HG03108 (cell line): ENCODE results near the gene PEX16.
A peak's percentile ranks its signal among the peaks of the same experiment; 100 is the strongest.
"Not testable (repeated sequence)": the region's sequence is repeated elsewhere in the genome, so short reads cannot be mapped to it uniquely, and the experiment has no call there.

Experiments used
- ATAC-seq: cut with Tn5 transposase; IDR thresholded peaks from one replicate; pipeline ENCODE4 v1.9.1; 2021; ENCODE audit warnings: moderate library complexity; ENCODE audit not compliant: unreplicated experiment

PEX16 gene

GRCh38 chr11:45918962-45919675 is 1.4 kb upstream of the PEX16 start:
- no peak for ATAC-seq

DNA sequence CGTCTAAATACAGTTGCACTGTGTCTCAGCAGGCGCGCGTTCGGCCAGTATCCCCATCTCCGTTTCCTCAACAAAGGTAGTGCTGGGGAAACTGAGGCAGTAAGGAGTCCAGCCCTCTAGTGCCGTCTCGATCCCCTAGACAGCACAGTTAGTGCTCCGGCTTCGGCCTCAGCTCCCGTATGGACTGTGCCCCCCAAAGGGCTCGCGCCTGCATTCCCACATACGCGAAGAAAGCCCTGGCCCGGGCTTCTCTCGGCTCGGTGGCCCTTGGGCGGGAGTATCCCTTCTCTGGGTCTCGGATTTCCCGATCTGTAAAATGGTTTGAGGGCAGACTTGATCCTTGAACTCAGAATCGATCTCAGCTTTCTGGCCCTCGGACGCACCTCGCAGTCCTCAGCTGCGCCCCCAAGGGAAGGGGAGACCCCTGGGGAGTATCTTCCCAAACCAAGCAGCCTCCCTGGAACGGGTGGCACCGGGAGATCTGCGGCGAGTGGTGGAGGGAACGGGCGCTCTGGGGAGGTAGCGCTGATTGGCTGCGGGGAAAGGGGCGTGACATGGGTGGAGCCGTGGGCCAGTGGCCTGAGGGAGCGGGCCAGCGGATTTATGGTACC is 759 bp upstream of the PEX16 start:
- peak; percentile 38 for ATAC-seq

DNA sequence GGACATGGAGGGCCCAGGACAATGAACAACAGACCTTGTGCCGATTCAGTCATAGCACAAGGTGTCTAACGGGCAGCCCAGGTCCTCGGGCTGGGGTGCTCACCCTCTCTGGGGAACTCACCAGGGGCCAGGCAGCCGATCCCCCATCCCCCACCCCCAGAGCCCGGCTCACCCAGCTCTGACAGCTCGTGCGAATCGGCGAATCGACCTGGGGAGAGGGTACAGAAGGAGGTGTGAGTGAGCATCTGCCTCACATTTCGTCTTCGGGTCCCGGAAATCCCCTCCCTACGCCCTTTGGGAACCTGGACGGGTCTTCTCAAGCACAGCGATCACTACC is 423 bp downstream of the PEX16 start:
- no peak for ATAC-seq

GRCh38 chr11:45915446-45915845 is 2.2 kb downstream of the PEX16 start:
- ATAC-seq = no peak

DNA sequence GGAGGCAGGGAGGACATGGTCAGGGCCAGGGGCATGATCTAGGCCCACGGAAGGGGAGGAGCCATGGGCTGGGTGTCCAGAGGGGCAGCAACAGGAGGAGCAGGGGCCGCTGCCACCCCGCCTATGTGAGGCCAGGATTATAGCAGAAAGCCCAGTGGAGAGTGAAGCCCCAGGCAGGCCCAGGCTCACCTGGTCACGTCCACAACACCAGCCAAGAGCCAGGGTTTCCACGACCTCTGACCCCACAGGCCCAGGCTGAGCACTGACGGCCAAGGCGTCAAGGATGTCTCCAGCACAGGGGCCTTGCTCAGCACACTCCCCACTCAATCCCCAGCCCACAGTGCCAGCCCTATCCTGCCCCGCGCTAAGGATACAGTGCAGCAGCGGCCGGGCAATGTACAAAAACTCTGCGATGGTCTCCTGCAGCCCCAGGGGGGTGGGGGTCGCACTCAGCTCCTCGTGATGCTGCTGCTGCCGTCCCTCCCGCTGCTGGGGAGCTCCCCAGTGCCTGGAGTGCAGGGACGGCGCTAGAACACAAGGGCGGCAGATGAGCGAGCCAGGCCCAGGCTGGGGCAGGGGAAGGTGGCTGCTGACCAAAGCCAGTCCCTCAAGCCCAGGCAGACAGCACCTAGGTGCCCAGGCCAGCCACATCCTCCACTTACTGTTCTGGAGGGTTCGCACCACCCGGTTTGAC is 3.6 kb downstream of the PEX16 start:
- no peak for ATAC-seq

DNA sequence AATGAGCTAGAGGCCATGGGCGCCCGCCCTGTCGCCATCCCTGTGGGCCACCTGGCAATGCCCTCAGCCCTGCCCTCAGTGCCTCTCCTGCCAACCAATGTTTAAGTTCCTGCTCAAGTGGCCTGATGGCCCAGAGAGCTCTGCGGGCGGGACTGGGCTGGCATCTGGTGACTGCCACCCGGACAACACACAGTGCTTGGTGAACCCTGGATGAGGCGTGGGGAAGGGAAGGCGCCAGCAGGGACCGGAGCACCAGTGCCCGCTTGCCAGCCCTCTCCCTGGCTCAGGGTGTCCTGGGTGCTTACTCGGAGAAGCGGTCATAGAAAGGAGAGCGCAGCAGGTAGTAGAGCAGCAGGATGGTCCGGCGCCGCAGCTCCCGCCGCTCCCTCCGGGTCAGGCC is 4.2 kb downstream of the PEX16 start:
- no peak for ATAC-seq

DNA sequence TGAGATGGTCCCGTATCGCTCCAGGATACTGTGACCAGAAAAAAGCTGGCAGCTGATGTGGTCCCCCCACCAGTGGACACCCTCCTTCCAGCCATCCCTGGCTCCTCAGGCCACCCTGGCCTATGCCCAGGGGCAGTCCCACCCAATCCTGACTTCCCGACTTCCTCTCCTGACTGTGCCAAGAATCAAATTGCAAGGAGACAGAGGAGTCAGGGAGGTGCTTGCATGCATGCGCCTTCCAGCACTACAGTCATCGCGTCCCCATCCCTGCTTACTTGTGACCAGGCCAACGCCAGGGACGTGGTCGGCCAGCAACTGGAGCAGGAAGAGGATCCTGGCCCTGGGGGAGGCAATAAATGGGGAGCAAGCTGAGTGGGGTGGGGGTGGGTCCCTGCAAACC is 7.1 kb downstream of the PEX16 start:
- ATAC-seq = no peak

DNA sequence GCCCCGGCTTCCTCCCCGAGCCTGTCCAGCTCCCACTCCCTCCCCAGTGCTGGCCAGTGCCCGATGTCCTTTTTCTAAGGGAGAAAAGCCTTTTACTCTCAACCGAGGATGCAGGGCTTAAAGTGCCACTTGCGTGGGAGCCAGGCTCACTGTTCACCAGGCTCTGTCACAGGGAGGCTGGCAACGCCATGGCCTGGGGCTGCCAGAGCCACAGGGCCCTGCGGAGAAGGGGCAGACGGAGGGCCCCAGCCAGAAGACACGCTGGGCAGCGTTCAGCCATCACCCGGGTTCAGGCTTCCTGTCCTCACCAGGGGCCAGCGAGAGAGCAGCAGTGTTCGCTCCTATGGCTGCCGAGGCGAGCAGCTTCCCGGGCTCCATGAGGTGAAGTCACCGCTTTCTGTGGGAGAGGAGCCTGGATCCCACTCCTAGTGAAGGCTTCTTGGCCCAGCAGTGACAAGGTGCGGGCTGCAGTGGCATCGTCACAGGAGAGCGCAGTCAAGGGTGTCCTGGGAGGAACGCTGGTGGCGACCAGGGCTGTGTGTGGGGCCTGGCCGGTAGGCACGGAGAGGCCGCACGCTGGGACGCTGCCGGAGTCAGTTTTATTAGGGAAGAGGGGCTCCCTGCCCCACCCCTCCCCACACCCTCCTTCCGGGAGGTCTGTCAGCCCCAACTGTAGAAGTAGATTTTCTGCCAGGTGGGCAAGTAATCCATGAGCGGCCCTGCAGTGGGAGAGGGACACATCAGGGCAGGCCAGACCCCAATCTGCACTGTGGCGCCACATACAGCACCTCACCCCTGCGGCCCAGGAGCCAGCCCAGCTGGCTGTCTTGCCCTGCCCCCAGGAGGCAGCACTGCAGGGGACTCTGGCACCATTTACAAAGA is 7.8 kb downstream of the PEX16 start:
- no peak for ATAC-seq

GRCh38 chr11:45907911-45908370 is 9.7 kb downstream of the PEX16 start:
- ATAC-seq = no peak

- no peak for ATAC-seq
Observed at GRCh38 chr11:45906965-45907611, 10.6 kb downstream of the PEX16 start, which contains the start of gene FREY1. Gene FREY1 (minus strand): TSS chr11:45907271. CDS start chr11:45907245, 26 bp downstream.

DNA sequence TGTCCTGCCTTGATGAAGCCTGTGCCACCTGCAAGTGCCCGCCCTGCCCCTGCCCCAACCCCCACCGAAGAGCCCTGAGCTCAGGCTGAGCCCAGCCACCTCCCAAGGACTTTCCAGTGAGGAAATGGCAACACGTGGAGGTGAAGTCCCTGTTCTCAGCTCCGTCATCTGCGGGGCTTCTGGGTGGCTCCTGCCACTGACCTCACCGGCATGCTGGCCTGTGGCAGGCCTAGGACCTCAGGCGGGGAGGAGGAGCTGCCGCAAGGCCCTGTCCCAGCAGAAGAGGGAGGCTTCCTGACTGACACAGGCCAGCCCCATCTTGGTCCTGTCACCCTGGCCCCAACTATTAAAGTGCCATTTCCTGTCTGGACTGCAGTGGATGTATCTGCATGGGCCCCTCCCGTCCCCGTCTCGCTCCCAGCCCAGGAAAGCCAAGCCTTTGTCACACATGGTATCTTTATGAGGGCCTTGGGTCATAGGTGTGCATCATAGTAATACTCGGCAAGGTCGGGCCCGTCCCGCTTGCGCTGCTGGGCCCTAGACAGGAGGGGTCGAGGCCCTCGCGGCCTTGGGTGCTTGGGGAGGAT is 11.5 kb downstream of the PEX16 start:
- no peak for ATAC-seq

DNA sequence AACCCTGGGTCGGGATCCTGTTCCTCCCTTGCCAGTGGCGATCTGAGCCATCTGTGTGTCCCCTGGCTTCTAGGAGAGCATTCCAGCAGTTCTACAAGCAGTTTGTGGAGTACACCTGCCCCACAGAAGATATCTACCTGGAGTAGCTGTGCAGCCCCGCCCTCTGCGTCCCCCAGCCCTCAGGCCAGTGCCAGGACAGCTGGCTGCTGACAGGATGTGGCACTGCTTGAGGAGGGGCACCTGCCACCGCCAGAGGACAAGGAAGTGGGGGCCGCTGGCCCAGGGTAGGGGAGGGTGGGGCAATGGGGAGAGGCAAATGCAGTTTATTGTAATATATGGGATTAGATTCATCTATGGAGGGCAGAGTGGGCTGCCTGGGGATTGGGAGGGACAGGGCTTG is 12.1 kb downstream of the PEX16 start:
- ATAC-seq = not testable (repeated sequence)

DNA sequence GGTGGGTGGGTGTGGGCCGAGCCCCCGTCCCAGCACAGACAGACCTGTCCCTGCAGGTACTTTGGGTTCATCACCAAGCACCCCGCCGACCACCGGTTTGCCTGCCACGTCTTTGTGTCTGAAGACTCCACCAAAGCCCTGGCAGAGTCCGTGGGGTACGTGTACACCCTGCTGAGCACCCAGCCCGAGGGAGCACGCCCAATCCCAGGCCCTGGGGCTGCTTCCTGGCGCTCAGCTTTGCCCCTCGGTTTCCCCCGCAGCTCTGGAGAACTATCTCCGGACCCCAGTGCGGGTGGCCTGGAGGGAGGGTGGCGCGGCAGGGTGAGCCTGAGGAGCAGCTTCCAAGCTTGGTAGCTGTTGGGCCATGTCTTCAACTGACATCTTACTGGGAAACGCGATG is 12.6 kb downstream of the PEX16 start:
- ATAC-seq = no peak

GRCh38 chr11:45904309-45904915 is 13.3 kb downstream of the PEX16 start:
- ATAC-seq = no peak

- ATAC-seq = no peak
Observed at GRCh38 chr11:45902452-45903380, 15.0 kb downstream of the PEX16 start.

DNA sequence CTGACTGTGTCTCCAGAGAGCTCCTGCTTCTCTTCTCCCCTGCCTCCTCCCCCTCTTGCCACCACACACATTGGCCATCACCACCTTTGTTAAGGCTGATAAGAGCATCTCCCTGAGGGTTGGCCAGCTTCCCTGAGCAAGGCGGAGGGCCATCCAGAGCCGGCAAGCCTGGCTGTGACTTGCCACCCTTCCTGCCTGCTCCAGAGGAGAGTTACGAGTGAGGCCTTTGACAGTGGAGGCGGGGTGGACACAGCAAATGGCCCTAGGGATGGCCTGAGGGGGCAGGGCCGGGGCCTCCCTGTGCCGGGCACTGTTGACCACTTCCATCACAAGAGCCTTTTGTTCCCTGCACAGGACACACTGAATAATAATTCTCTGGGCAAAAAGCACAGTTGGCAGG is 16.1 kb downstream of the PEX16 start:
- ATAC-seq = no peak

DNA sequence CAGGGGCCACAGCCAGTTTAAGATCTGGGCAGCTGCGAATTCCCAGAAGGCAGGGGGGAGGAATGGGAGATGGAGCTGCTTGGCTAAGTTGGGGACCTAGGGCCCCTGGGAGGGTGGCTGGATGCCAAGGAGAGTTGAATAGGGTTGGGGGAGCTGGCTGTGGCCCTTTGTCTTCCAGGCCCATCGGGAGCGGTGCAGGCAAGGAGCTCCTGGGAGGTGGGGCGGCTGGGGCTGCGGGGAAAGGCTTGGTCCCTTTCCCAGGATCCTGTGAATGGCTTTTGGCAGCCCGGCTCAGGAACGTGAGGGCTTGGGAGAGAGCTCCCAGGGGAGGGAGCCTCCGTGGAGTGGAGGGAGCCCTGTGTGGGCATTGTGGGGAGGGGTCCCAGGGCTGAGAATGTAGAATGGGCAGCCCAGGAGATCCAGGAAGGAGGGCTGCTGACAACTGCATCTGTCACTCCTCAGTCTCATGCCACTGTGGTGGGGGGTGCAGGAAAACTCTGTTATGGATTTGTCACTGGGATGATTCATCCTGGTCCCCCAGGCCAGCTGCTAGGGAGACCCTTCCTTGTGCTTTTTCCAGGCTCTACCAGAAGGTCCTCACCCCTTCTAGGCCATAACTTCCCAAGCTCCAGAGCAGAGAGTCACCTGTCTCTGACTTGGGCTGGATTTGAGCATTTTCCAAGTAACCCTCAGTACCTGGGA is 16.6 kb downstream of the PEX16 start:
- ATAC-seq = no peak

DNA sequence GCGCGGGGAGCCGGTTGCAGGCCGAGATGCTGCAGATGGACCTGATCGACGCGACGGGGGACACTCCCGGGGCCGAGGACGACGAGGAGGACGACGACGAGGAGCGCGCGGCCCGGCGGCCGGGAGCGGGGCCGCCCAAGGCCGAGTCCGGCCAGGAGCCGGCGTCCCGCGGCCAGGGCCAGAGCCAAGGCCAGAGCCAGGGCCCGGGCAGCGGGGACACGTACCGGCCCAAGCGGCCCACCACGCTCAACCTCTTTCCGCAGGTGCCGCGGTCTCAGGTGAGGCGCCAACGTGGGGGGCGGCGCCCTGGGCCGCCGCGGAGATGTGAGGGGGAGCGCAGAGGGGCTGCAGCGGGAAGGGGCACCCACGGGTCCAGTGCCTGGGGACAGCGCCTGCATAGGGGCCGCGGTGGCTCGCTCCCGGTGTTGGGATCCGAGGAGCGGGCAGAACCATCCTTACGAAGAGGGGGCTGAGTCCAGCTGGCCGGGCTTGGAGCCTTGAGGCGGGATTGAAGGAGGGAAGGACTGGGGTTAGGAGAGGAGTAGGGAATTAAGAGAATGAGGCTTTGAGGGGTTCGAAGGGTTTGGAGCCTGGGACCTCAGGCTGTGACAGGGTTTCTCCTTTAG is 17.4 kb downstream of the PEX16 start:
- ATAC-seq = not testable (repeated sequence)
